GM19043 (cell line): ENCODE data around the gene C2CD4A.

ENCODE experiments used
- ATAC-seq: cut with Tn5 transposase; IDR thresholded peaks from one replicate; pipeline ENCODE4 v1.9.1; 2021; ENCODE audit warnings: low read depth; ENCODE audit not compliant: unreplicated experiment

The C2CD4A gene

DNA sequence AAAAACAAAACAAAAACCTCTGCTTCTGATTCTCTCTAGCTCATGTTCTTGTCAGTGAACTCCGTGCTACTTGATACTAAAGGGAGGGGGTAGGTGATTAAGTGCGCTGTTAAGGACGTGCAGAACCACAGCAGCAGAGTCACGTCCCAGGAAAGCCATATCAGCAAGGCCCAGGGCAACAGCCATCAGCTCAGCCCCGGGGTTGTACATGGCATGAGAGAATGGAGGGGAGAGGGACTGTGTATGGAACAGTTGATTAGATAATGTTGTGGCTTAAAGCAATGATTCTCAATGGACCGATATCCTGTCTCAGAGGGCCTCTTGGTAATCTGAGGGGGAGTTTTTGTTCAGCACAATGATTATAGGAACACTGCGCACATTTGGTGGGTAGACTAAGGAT is 27.6 kb downstream of the C2CD4A start:
- ATAC-seq: no peak

DNA sequence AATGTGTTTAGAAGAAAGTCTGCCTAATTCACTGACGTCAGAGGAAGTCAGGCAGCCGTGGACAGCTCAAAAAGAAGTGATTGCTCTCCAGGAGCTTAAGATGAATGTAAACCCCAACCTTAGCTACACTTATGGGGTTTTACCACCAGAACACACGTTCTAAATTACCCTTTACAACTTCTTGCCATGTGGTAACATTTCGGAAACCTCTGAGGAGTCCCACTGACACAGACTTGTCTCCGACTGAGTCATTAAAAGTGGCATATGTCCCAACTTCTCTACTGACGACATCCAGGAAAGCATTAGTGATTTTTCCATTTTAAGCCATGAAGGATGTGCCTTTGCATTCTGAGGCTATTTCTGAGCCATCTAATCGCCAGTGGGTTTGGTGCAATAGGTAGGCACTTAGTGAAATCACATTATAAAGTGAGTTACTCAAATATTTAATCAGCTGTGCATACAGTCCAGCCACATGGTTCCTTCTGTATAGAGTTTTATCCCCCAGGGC is 32.4 kb downstream of the C2CD4A start:
- no peak for ATAC-seq

DNA sequence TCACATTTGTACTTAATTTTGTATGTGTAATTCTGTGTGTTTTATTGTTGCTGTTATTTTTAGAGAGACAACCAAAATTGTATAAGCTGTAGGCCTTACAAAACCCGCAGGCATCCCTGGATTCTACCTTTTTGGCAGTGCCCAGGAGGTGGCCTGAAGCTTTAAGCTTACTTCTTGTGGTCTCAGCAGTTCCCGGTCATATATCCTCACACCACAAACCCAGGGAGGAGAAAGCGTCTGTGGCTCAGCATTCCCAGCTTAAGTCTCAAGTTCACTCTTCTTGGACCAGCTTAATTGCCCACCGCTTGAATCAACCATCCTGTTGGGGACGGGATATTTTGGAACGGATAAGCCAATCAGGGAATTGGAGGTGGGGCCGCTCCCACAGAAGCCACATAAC is 36.7 kb downstream of the C2CD4A start:
- ATAC-seq: no peak

DNA sequence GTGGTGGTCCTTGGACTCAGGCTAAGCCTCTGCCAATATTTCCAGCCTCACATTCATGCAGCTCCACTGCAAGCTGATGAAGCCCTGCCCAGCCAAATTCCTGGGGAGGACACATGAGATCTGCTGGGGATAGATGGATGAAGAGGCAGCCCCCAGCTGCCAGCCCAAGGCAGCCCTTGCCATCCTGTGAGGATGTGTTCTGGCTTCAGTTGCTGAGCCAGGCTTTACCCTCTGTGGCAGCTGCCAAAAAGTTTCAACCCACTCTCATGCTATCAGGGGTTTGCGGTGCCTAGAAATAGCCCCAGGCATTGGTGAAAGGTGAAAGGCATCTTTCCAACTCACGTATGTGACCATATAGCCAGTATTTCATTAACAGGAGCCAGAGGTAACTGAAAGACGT is 37.6 kb downstream of the C2CD4A start:
- ATAC-seq: no peak

DNA sequence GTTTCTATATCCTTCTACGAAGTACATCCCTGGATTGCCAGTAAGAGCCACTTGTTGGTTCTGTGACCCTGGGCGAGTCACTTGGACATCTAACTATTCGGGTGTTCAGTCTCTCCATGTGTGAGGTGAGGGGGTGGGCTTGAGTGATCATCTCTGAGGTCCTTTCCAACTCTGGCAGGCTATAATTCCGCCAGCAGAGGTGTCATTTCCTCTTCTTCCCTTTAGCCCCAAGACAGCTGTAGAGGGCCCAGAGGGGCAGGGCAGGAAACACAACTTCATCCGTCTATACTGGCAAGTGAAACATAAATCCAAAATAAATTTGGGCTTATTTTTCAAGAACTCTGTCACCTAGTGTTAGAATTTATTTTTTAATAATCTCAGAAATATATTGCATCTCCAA is 38.1 kb downstream of the C2CD4A start:
- ATAC-seq: no peak

DNA sequence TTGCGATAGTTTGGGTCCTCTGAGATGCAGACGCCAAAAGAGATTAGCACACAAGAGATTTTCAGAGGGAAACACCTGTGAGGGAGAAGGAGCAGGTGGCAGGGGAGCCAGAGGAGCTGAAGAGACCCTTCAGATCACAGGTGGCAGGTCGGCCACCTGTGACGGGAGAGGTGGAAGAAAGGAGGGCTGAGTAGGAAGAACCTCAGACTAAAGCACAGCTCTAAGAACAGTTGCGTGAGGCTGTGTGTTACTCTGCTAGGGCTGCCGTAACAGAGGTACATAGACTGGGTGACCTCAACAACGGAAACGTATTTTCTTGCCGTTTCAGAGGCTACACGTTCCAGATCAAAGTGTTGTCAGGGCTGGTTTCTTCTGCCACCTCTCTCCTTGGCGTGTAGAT is 38.5 kb downstream of the C2CD4A start:
- ATAC-seq: no peak

DNA sequence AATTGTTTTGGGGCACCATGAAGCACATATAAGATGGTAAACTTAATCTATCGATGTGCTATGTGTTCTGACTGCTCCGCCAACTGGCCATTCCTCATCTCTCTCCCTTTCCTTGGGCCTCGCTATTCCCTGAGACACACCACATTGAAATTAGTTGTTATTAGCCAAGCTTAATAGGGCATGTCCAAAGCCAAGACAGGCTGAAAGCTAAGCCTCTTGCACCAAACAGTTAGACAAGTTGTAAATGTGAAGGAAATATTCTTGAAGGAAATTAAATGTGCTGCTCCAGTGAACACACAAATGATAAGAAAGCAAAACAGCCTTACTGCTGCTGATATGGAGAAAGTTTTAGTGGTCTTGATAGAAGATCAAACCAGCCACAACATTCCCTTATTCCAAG is 39.3 kb downstream of the C2CD4A start:
- no peak for ATAC-seq

DNA sequence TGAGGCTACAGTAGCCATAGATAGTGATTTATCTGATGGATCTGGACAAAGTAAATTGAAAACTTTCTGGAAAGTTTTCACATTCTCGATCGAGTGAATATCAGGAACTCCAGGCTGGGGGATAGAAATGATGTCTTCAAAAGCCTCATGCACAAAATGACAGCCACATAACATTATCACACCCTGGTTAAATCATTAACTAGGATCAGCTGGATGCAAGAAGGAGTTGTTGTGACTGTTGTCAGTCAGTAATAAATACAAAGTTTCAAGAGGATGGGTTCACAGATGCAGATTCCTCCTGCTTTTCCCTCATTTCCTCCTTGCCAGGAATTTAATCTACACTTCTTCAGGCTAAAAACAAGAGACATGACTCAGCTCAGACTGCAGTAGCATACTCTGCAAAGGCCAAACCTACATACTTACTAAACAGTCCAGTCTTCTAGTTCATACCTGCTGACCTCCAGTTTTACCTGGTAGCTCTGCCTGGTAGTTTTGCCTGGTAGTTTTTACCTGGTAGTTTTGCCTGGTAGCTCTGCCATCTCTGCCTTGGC is 40.9 kb downstream of the C2CD4A start:
- no peak for ATAC-seq

DNA sequence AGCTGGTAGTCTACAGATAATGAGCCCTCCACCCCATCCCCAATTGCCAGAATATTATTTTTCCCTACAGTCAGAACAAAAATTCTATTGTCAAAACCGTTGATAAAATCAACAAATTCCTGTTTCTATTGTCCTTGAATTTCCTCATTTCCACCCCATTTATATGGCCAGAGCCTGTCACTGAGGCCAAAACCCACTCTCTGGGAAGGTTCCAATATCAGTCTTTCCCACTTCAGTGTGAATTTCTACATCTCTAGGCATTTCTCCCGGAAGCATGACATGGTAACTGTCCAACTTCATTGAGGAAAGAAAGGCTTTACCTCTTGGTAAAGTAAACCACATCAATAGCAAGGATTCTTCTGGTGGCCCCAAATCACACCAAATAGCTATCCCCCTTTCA is 41.6 kb downstream of the C2CD4A start:
- ATAC-seq: no peak

DNA sequence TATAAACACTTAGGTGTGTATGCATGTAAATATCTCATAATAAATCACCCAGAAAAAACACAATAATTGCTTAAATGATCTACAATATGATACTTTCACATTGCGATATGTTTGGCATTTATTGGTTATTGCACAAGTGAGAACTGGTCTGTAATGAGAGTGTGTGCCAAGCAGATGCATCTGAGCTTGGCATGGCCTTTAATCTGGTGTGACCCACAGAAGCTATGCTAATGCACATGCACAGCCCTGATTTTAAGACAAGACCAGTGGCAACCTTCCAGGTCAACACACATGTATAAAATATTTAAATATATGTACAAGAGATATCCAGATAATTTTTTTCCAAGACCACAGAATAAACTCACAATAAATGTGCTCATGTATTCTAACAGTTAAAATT is 42.7 kb downstream of the C2CD4A start:
- no peak for ATAC-seq

DNA sequence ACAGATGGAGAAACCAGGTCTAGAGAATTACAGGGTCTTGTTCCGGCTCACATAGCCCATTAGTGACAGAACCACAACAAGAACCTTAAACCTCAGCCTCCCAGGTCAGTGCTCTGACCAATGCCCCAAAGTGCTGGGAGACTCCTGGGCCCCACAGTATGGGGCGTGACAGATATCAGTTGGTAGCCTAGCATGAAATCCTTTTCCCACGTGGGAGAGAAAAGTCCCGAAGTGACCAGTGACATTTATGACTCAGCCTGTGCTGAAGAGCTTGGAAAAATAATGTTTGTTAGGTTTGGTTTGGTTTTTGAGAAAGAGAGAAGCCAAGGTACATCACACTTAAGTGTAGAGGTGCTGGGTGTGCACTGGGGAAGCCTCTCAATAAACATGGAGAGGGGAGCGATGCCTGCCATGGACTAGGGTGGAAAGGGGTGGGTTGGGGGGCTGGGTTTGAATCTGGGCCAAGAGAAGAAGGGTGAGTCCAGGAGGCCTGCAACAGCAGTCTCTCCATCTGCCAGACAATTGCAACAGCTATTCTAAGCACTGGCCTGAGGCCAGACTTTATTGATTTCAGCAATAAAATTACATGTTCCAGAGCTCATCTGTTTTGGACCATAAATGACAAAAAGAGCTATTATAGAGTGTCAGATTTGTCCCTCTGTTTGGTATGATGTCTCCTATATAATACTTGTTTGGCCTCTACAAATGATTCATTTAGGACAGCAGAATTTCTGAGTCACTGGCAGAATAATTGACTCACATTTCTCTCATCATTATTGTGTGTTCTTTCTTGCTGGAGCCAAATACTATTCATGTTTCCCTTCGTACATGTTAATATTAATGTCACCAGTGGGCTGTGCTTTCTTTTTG is 43.4 kb downstream of the C2CD4A start:
- no peak for ATAC-seq

DNA sequence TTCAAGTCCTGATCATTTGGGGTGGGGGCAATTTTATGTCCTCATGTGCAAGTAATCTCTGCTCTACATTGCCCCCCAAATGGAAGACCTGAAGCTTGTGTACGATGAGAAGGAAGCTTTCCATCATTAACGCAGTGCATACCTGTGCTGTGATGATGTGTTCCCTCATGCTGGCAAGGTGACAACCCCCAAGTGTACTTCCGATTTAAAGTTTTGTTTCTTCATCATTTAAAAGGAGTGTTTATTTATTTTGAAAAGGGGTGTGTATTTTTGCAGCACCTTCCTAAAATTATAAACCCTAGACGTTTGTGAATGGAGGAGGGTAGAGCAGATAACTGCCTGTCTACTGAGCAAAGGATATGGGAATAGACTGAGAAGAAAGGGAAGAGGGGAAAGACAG is 45.3 kb downstream of the C2CD4A start:
- ATAC-seq: no peak

DNA sequence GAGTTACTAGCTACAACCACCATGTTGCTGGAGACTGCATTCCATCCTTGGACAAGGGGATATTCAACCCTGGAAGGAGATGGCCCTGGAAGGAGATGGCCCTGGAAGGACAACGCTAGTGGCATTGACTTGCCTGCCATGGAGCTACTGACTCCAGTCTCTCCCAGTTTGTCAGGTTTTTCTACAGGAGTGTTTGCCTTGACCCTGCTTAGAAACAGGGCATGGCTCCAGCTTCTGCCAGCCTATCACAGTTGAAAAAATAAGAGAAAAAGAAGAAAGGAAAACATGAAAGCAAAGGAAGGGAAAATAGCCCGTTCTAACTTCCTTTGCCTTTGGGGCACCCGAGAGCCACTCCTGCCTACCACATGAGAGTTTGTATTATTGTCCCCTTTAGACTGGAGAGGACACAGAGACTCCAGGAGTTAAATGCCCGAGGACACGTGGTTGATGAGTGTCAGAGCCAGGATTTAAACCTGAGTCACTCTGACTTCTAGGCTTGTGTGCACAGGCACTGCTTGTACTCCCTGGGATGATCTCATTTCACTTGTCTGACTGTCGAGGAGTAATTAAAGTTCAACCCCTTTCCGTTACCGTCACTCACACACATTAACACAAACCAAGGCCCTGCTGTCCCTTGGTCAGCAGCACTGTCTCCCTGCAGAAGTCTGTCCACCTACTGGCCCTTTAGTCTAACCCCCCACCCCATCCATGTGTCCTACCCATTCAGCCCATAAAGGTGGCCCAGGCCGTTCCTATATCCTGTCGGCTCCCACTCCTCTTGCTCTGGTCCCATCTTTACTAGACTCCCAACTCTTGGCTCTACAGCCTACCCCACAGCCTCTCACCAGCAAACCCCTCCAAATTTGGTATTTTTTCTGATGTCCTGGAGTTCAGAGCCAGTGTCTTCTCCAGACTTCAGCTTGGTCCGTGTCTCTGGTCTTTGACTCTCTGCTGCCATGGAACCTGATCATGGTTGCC is 46.1 kb downstream of the C2CD4A start:
- no peak for ATAC-seq

DNA sequence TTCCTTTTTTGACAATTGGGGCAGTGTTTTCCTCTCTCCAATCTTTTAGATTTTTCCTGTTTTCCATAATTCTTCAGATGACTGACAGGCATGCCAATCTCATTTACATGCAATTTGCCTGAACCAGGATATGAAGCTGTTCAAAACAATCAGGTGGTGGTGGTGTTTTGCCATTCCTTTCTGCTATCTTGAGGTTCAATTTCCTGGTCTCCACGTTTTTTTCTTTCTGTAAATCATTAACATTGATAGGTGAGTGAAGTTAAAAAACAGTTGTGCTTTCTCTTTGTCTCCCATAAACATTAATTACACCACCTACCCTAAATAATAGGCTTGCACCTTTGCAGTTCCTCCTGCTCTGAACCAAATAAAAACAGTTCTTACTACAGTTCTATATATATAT is 49.1 kb downstream of the C2CD4A start:
- ATAC-seq: no peak

DNA sequence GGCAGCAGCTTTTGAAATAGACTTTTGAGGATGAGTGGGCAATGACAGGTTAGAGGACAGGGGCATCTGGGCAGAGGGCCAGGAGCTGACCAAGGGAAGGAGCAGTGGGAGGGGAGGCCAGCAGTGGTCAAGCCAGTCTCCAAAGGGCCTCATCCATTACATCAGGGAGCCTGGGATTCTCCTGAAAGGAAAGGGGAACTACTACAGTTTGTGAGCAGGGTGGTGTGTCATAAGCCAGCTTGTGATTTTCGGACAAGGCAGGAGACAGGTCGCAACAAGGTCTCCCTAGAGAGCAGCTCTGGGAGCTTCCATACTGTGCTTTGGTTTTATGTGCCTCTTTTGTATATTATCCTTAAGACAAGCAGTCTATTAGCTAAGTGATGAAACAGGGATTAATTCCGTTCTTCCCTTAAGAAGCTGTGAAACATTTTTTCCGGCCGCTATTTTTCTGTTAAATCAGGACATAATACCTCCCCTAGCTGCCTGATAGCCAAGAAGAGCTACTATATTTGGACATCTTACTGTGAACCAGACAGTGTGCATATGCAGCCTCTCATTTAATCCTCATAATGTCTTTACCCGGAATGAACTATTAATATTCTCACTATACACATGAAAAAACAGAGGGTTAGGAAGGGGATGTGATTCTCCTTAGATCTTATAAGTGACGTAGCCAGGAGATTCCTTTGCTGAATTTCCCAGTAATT is 51.9 kb downstream of the C2CD4A start:
- no peak for ATAC-seq

DNA sequence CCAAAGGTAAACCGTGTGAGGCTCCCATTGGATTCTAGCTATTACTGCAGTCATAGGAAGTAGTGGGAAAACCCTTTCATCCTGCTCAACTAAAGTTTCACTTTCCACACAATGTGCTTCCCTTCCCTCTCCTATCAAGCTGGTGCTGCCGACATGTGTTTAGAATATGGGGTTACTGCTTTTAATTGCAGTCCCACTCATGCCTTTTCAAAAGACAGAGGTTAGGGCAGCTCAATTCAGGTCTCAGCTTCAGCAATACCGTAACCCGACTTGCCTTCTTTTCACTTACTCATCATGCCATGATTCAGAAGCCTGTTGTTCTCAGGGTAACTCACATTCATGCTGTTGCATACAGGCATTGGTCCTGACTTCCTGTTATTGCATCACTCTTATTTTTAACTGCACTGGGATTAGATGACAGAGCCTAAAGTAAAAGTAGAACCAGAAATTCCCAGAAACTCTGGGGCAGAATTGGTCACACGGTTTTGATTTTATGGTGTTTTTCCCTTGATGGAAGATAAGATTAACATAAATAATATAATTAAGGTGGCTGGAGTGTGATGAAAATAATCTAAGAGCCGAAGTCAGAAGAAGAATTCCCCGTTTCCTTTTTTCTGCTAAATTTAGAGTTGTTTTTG is 52.6 kb downstream of the C2CD4A start:
- ATAC-seq: no peak

DNA sequence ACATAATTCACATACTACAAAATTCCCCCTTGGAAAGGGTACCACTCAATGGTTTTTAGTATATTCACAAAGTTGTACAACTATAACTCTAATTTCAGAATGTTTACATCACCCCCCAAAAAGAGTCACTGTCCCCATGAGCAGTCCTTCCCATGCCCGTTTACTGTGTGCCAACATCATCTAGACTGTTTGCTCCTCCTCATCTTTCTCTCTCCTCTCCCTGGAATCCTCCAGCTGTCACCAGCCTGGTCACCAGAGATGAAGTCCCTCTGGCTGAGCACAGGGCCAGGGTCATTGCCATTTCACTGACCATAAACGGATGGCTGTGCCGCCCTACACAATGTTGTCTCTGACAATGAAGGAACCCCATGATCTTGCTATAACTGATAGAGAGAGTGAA is 53.1 kb downstream of the C2CD4A start:
- no peak for ATAC-seq
